HEK293 (cell line): ENCODE data around the gene PERM1.

Experiments
- GFI1B ChIP-seq: fragments of 450-650 bp; formaldehyde crosslinking; IDR thresholded peaks from 2 replicates; pipeline ENCODE4 v1.5.1; 2016; ENCODE audit warnings: missing biosample characterization, missing genetic modification characterization
- KLF10 ChIP-seq: fragments of 450-650 bp; IDR thresholded peaks from 2 replicates; pipeline ENCODE4 v1.5.1; 2018; ENCODE audit warnings: missing biosample characterization, mild to moderate bottlenecking, missing genetic modification characterization
- KLF7 ChIP-seq: fragments of 450-650 bp; formaldehyde crosslinking; IDR thresholded peaks from 2 replicates; pipeline ENCODE4 v1.5.1; 2016; ENCODE audit warnings: missing biosample characterization, missing genetic modification characterization, borderline replicate concordance
- YY2 ChIP-seq: fragments of 450-650 bp; formaldehyde crosslinking; IDR thresholded peaks from 2 replicates; pipeline ENCODE4 v1.5.1; 2016; ENCODE audit warnings: missing biosample characterization, missing genetic modification characterization
- ZBTB1 ChIP-seq: fragments of 450-650 bp; formaldehyde crosslinking; IDR thresholded peaks from 2 replicates; pipeline ENCODE4 v1.5.1; 2016; ENCODE audit warnings: missing biosample characterization, missing genetic modification characterization
- ZBTB48 ChIP-seq: fragments of 450-650 bp; formaldehyde crosslinking; IDR thresholded peaks from 2 replicates; pipeline ENCODE4 v1.5.1; 2016; ENCODE audit warnings: missing biosample characterization, missing genetic modification characterization
- ZBTB7A ChIP-seq: fragments of 450-650 bp; formaldehyde crosslinking; IDR thresholded peaks from 2 replicates; pipeline ENCODE4 v1.5.1; 2016; ENCODE audit warnings: low read depth, missing biosample characterization, missing genetic modification characterization
- ZFP69B ChIP-seq: fragments of 450-650 bp; formaldehyde crosslinking; IDR thresholded peaks from 2 replicates; pipeline ENCODE4 v1.5.1; 2016; ENCODE audit warnings: missing biosample characterization, missing genetic modification characterization
- ZNF121 ChIP-seq: fragments of 450-650 bp; formaldehyde crosslinking; IDR thresholded peaks from 2 replicates; pipeline ENCODE4 v1.5.1; 2016; ENCODE audit warnings: missing biosample characterization, missing genetic modification characterization
- ZNF157 ChIP-seq: fragments of 450-650 bp; formaldehyde crosslinking; IDR thresholded peaks from 2 replicates; pipeline ENCODE4 v1.5.1; 2016; ENCODE audit warnings: missing biosample characterization, missing genetic modification characterization
- ZNF184 ChIP-seq: fragments of 450-650 bp; IDR thresholded peaks from 2 replicates; pipeline ENCODE4 v1.5.1; 2018; ENCODE audit warnings: missing biosample characterization, mild to moderate bottlenecking, missing genetic modification characterization
- ZNF211 ChIP-seq: fragments of 450-650 bp; formaldehyde crosslinking; IDR thresholded peaks from 2 replicates; pipeline ENCODE4 v1.5.1; 2016; ENCODE audit warnings: low read depth, missing biosample characterization, missing genetic modification characterization
- ZNF292 ChIP-seq: fragments of 450-650 bp; formaldehyde crosslinking; IDR thresholded peaks from 2 replicates; pipeline ENCODE4 v1.5.1; 2016; ENCODE audit warnings: low read depth, missing biosample characterization, missing genetic modification characterization, borderline replicate concordance
- ZNF366 ChIP-seq: fragments of 450-650 bp; formaldehyde crosslinking; conservative IDR thresholded peaks from 2 replicates; pipeline ENCODE4 v1.5.1; 2016; ENCODE audit warnings: missing biosample characterization, missing genetic modification characterization
- ZNF423 ChIP-seq: fragments of 450-650 bp; formaldehyde crosslinking; IDR thresholded peaks from 2 replicates; pipeline ENCODE4 v1.5.1; 2016; ENCODE audit warnings: missing biosample characterization, missing genetic modification characterization
- ZNF768 ChIP-seq: fragments of 450-650 bp; formaldehyde crosslinking; IDR thresholded peaks from 2 replicates; pipeline ENCODE4 v1.5.1; 2018; ENCODE audit warnings: missing biosample characterization, mild to moderate bottlenecking, missing genetic modification characterization
- ZNF776 ChIP-seq: fragments of 450-650 bp; formaldehyde crosslinking; IDR thresholded peaks from 2 replicates; pipeline ENCODE4 v1.5.0; 2017; ENCODE audit warnings: missing biosample characterization, missing genetic modification characterization, borderline replicate concordance
- ZNF785 ChIP-seq: fragments of 450-650 bp; formaldehyde crosslinking; IDR thresholded peaks from 2 replicates; pipeline ENCODE4 v1.5.1; 2016; ENCODE audit warnings: missing biosample characterization, missing genetic modification characterization
- ZNF792 ChIP-seq: fragments of 450-650 bp; formaldehyde crosslinking; IDR thresholded peaks from 2 replicates; pipeline ENCODE4 v1.5.1; 2016; ENCODE audit warnings: missing biosample characterization, missing genetic modification characterization
- ZSCAN16 ChIP-seq: fragments of 450-650 bp; formaldehyde crosslinking; IDR thresholded peaks from 2 replicates; pipeline ENCODE4 v1.5.1; 2016; ENCODE audit warnings: missing biosample characterization, missing genetic modification characterization
- ZSCAN30 ChIP-seq: fragments of 450-650 bp; IDR thresholded peaks from 2 replicates; pipeline ENCODE4 v1.5.1; 2018; ENCODE audit warnings: missing biosample characterization, mild to moderate bottlenecking, missing genetic modification characterization, moderate library complexity
- TF ChIP-seq, protein P1 (sequence below): fragments of 450-650 bp; formaldehyde crosslinking; IDR thresholded peaks from 2 replicates; pipeline ENCODE4 v1.5.1; 2017; ENCODE audit warnings: missing biosample characterization, missing genetic modification characterization
- TF ChIP-seq, protein P2 (sequence below): fragments of 450-650 bp; formaldehyde crosslinking; IDR thresholded peaks from 2 replicates; pipeline ENCODE4 v1.5.1; 2017; ENCODE audit warnings: missing biosample characterization, mild to moderate bottlenecking, missing genetic modification characterization, moderate library complexity
- TF ChIP-seq, protein P3 (sequence below): fragments of 450-650 bp; formaldehyde crosslinking; IDR thresholded peaks from 2 replicates; pipeline ENCODE4 v1.5.1; 2016; ENCODE audit warnings: missing biosample characterization, missing genetic modification characterization
- TF ChIP-seq, protein P4 (sequence below): fragments of 450-650 bp; formaldehyde crosslinking; IDR thresholded peaks from 2 replicates; pipeline ENCODE4 v1.5.1; 2016; ENCODE audit warnings: missing biosample characterization, missing genetic modification characterization
- TF ChIP-seq, protein P5 (sequence below): sonication (generic); formaldehyde crosslinking; IDR thresholded peaks from 2 replicates; pipeline ENCODE4 v1.8.1; 2022; ENCODE audit warnings: mild to moderate bottlenecking, moderate library complexity, missing genetic modification reagents
- TF ChIP-seq, protein P6 (sequence below): fragments of 450-650 bp; formaldehyde crosslinking; IDR thresholded peaks from 2 replicates; pipeline ENCODE4 v1.5.1; 2016; ENCODE audit warnings: missing biosample characterization, missing genetic modification characterization

PERM1 gene

DNA sequence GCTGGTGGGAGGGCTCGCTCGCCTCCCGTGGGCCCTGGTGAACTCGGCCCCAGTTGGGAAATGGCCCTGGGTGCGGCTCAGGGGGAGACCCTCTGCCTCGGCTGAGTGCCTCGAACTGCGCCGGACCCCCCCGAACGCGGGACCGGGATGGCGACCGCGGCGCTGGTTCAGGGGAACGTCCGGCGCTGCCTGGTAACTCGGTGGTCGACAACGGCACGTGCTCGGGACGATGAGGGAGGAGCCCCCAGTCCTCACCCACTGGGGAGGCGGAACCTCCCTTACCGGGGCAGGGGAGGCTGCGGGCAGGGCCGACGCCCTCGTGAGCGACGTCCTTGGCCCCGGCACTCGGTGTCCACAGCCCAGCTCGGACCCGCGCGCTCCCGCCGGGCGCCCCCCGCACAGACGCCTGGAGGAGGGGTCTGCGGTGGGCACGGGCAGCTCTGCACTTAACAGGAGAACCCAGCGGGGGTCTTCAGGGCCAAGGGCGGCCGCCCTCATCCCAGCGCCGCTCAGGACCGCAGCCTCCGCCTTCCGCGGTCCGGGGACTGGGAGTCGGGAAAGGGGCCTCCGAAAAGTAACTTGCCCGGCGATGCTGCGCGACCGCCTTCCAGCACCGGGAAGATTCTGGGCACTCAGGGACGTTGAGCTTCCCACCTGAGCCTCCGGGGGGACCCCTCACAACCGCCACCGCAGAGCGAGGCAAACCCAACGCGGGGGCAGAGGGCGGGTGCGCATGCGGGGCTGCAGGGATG, 16.3 kb upstream of the PERM1 start (continued):
- TF ChIP-seq, protein P1, sequence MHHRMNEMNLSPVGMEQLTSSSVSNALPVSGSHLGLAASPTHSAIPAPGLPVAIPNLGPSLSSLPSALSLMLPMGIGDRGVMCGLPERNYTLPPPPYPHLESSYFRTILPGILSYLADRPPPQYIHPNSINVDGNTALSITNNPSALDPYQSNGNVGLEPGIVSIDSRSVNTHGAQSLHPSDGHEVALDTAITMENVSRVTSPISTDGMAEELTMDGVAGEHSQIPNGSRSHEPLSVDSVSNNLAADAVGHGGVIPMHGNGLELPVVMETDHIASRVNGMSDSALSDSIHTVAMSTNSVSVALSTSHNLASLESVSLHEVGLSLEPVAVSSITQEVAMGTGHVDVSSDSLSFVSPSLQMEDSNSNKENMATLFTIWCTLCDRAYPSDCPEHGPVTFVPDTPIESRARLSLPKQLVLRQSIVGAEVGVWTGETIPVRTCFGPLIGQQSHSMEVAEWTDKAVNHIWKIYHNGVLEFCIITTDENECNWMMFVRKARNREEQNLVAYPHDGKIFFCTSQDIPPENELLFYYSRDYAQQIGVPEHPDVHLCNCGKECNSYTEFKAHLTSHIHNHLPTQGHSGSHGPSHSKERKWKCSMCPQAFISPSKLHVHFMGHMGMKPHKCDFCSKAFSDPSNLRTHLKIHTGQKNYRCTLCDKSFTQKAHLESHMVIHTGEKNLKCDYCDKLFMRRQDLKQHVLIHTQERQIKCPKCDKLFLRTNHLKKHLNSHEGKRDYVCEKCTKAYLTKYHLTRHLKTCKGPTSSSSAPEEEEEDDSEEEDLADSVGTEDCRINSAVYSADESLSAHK (tag by site-specific recombination), result 0 out of 2 replicates have a peak, but pooled peaks have one; percentile 1
- TF ChIP-seq ZNF792 (no peak), ZNF184 (no peak), ZNF785 (tag by site-specific recombination) (no peak), ZSCAN16 (no peak), ZNF211 (tag by site-specific recombination) (no peak), KLF10 (tag by site-specific recombination) (no peak), ZNF776 (no peak), KLF7 (tag by site-specific recombination) (peak; percentile 11; the same call in 1 of the 2 replicates), YY2 (tag by site-specific recombination) (no peak), ZBTB48 (peak; percentile 63; the same call in 1 of the 2 replicates), ZNF292 (tag by site-specific recombination) (no peak), GFI1B (tag by site-specific recombination) (no peak), ZBTB7A (tag by site-specific recombination) (peak; percentile 98), ZBTB1 (no peak; the same call in none of the 2 replicates), ZNF423 (peak; percentile 35; the same call in 1 of the 2 replicates), ZNF366 (tag by site-specific recombination) (no peak), ZNF157 (tag by site-specific recombination) (no peak), ZNF768 (tag by site-specific recombination) (peak; percentile 11; the same call in 1 of the 2 replicates), ZNF121 (no peak), ZSCAN30 (tag by site-specific recombination) (no peak; the same call in 1 of the 2 replicates), ZFP69B (tag by site-specific recombination) (no peak; the same call in none of the 2 replicates)
- TF ChIP-seq, protein P2, sequence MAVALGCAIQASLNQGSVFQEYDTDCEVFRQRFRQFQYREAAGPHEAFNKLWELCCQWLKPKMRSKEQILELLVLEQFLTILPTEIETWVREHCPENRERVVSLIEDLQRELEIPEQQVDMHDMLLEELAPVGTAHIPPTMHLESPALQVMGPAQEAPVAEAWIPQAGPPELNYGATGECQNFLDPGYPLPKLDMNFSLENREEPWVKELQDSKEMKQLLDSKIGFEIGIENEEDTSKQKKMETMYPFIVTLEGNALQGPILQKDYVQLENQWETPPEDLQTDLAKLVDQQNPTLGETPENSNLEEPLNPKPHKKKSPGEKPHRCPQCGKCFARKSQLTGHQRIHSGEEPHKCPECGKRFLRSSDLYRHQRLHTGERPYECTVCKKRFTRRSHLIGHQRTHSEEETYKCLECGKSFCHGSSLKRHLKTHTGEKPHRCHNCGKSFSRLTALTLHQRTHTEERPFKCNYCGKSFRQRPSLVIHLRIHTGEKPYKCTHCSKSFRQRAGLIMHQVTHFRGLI, result no peak; the same call in 1 of the 2 replicates
- TF ChIP-seq, protein P3, sequence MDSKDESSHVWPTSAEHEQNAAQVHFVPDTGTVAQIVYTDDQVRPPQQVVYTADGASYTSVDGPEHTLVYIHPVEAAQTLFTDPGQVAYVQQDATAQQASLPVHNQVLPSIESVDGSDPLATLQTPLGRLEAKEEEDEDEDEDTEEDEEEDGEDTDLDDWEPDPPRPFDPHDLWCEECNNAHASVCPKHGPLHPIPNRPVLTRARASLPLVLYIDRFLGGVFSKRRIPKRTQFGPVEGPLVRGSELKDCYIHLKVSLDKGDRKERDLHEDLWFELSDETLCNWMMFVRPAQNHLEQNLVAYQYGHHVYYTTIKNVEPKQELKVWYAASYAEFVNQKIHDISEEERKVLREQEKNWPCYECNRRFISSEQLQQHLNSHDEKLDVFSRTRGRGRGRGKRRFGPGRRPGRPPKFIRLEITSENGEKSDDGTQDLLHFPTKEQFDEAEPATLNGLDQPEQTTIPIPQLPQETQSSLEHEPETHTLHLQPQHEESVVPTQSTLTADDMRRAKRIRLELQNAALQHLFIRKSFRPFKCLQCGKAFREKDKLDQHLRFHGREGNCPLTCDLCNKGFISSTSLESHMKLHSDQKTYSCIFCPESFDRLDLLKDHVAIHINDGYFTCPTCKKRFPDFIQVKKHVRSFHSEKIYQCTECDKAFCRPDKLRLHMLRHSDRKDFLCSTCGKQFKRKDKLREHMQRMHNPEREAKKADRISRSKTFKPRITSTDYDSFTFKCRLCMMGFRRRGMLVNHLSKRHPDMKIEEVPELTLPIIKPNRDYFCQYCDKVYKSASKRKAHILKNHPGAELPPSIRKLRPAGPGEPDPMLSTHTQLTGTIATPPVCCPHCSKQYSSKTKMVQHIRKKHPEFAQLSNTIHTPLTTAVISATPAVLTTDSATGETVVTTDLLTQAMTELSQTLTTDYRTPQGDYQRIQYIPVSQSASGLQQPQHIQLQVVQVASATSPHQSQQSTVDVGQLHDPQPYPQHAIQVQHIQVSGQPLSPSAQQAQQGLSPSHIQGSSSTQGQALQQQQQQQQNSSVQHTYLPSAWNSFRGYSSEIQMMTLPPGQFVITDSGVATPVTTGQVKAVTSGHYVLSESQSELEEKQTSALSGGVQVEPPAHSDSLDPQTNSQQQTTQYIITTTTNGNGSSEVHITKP (tag by site-specific recombination), result no peak
- TF ChIP-seq, protein P4, sequence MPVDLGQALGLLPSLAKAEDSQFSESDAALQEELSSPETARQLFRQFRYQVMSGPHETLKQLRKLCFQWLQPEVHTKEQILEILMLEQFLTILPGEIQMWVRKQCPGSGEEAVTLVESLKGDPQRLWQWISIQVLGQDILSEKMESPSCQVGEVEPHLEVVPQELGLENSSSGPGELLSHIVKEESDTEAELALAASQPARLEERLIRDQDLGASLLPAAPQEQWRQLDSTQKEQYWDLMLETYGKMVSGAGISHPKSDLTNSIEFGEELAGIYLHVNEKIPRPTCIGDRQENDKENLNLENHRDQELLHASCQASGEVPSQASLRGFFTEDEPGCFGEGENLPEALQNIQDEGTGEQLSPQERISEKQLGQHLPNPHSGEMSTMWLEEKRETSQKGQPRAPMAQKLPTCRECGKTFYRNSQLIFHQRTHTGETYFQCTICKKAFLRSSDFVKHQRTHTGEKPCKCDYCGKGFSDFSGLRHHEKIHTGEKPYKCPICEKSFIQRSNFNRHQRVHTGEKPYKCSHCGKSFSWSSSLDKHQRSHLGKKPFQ (tag by site-specific recombination), result 0 out of 2 replicates have a peak, but pooled peaks have one; percentile 24
- TF ChIP-seq, protein P5, sequence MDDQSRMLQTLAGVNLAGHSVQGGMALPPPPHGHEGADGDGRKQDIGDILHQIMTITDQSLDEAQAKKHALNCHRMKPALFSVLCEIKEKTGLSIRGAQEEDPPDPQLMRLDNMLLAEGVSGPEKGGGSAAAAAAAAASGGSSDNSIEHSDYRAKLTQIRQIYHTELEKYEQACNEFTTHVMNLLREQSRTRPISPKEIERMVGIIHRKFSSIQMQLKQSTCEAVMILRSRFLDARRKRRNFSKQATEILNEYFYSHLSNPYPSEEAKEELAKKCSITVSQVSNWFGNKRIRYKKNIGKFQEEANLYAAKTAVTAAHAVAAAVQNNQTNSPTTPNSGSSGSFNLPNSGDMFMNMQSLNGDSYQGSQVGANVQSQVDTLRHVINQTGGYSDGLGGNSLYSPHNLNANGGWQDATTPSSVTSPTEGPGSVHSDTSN, result peak; percentile 66; the same call in 1 of the 2 replicates
- TF ChIP-seq, protein P6, sequence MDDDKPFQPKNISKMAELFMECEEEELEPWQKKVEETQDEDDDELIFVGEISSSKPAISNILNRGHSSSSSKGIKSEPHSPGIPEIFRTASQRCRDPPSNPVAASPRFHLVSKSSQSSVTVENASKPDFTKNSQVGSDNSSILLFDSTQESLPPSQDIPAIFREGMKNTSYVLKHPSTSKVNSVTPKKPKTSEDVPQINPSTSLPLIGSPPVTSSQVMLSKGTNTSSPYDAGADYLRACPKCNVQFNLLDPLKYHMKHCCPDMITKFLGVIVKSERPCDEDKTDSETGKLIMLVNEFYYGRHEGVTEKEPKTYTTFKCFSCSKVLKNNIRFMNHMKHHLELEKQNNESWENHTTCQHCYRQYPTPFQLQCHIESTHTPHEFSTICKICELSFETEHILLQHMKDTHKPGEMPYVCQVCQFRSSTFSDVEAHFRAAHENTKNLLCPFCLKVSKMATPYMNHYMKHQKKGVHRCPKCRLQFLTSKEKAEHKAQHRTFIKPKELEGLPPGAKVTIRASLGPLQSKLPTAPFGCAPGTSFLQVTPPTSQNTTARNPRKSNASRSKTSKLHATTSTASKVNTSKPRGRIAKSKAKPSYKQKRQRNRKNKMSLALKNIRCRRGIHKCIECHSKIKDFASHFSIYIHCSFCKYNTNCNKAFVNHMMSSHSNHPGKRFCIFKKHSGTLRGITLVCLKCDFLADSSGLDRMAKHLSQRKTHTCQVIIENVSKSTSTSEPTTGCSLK (tag by site-specific recombination), result no peak
